B cell (primary cell): Measurements from ENCODE around the gene RBM11.

Source experiments
- CTCF ChIP-seq: fragments of 200-600 bp; IDR thresholded peaks from one replicate; pipeline ENCODE4 v1.8.0; 2022; ENCODE audit warnings: antibody characterized with exemption, mild to moderate bottlenecking
- EZH2 ChIP-seq: IDR thresholded peaks from 2 replicates; pipeline ENCODE4 v1.6.1; 2012; ENCODE audit warnings: borderline replicate concordance, low read depth, mild to moderate bottlenecking, moderate library complexity, low read length; ENCODE audit not compliant: insufficient read depth, poor library complexity, severe bottlenecking

GRCh38 chr21:14271641-14272040 lies 55.7 kb downstream of the RBM11 start:
- TF ChIP-seq CTCF (no peak), EZH2 (no peak)
